ENCODE measurements around the gene PAX5.

PAX5 gene

DNA sequence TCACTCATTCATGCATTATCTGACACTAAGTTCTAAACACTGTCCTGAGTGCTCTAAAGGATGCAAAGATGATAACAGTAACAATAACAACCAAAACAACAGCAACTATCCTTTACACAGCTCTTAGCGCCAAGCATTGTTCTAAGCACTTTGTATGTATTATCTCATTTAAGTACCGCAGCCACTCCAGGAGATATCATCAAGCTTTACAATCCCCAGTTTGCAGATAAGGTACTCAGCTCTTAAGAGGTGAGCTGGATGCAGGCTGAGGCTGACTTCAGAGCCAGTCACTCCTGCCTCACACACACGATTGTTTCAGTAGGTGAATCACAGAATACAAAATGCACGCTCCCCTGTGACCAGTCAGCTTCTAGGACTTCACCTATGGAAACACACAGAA lies 141.8 kb downstream of the PAX5 start:
- no peak for DNase-seq (ENCODE audit: low spot score)
- Histone ChIP-seq H3K27ac (ENCODE audit: poor library complexity, severe bottlenecking) (no peak overlapping the region), H3K27me3 (ENCODE audit: insufficient read depth, poor library complexity, severe bottlenecking) (peaks cover 8% of the 10 kb centered on the region), H3K36me3 (ENCODE audit: low read depth) (no peaks in the 10 kb centered on the region), H3K4me1 (ENCODE audit: insufficient read depth, poor library complexity, severe bottlenecking) (no peaks in the 10 kb centered on the region), H3K4me3 (ENCODE audit: severe bottlenecking) (no peak overlapping the region), H3K9me3 (ENCODE audit: severe bottlenecking) (no peaks in the 10 kb centered on the region)
- TF ChIP-seq, protein P1, sequence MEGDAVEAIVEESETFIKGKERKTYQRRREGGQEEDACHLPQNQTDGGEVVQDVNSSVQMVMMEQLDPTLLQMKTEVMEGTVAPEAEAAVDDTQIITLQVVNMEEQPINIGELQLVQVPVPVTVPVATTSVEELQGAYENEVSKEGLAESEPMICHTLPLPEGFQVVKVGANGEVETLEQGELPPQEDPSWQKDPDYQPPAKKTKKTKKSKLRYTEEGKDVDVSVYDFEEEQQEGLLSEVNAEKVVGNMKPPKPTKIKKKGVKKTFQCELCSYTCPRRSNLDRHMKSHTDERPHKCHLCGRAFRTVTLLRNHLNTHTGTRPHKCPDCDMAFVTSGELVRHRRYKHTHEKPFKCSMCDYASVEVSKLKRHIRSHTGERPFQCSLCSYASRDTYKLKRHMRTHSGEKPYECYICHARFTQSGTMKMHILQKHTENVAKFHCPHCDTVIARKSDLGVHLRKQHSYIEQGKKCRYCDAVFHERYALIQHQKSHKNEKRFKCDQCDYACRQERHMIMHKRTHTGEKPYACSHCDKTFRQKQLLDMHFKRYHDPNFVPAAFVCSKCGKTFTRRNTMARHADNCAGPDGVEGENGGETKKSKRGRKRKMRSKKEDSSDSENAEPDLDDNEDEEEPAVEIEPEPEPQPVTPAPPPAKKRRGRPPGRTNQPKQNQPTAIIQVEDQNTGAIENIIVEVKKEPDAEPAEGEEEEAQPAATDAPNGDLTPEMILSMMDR (IDR thresholded peaks at IDR 0.05; ENCODE audit: poor library complexity, severe bottlenecking), result no peak
- peak; percentile 40; the same call in 1 of the 3 replicates for ATAC-seq (ENCODE audit: low read depth)

DNA sequence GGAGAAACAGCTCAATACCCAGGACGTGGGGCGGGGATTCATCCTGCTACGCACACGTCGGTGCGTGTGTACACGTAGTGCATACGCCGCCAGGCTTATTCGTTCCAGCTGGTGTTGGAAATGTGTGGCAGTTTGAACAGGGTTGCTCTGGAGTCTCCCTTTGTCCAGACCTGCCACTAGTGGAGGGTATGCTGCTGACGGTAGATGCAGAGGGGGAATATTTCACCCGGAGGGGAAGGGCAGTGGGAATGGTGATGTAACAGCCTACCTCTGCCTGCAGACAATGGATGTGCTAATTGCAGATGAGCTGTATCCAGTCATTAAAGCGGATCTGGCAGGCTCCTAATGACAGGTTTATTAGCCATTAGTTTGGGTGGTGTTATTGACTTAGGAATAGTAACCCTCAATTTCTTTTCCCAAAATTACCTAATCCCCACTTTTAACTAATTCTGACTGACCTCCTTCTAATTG lies 142.7 kb downstream of the PAX5 start:
- no peak overlapping the region for H3K4me3 ChIP-seq (ENCODE audit: severe bottlenecking)
- no peaks in the 10 kb centered on the region for H3K36me3 ChIP-seq (ENCODE audit: low read depth)
- H3K27me3 ChIP-seq (ENCODE audit: insufficient read depth, poor library complexity, severe bottlenecking), result peaks cover 11% of the 10 kb centered on the region
- H3K9me3 ChIP-seq (ENCODE audit: severe bottlenecking), result no peaks in the 10 kb centered on the region
- ATAC-seq (ENCODE audit: low read depth), result no peak
- H3K4me1 ChIP-seq (ENCODE audit: insufficient read depth, poor library complexity, severe bottlenecking), result no peaks in the 10 kb centered on the region
- H3K27ac ChIP-seq (ENCODE audit: poor library complexity, severe bottlenecking), result no peak overlapping the region
- TF ChIP-seq, protein P1 (IDR thresholded peaks at IDR 0.05; ENCODE audit: poor library complexity, severe bottlenecking), result no peak
- DNase-seq (ENCODE audit: low spot score), result no peak

DNA sequence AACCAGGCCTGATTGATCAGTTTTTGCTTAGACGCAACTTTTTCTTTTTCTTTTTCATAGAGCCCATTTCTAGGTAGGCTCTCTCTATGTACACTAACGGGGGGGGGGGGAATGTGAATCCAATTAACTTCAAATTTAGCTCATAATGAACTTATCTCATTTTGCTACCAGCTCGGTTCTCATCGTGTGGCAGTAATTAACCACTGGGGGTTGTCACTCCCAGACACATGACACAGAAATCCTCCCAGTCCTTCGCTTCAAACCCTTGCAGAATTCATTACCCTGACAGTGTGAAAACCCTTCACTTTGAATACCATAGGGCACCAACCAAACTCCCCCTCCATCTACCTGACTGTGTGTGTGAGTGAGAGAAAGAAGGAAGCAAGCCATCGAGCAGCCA lies 144.2 kb downstream of the PAX5 start:
- no peaks in the 10 kb centered on the region for H3K9me3 ChIP-seq (ENCODE audit: severe bottlenecking)
- H3K4me1 ChIP-seq (ENCODE audit: insufficient read depth, poor library complexity, severe bottlenecking), result no peaks in the 10 kb centered on the region
- no peak overlapping the region for H3K27ac ChIP-seq (ENCODE audit: poor library complexity, severe bottlenecking)
- H3K27me3 ChIP-seq (ENCODE audit: insufficient read depth, poor library complexity, severe bottlenecking), result peaks cover 11% of the 10 kb centered on the region
- TF ChIP-seq, protein P1 (IDR thresholded peaks at IDR 0.05; ENCODE audit: poor library complexity, severe bottlenecking), result no peak
- no peak for DNase-seq (ENCODE audit: low spot score)
- ATAC-seq (ENCODE audit: low read depth), result no peak
- H3K4me3 ChIP-seq (ENCODE audit: severe bottlenecking), result no peak overlapping the region
- no peaks in the 10 kb centered on the region for H3K36me3 ChIP-seq (ENCODE audit: low read depth)

DNA sequence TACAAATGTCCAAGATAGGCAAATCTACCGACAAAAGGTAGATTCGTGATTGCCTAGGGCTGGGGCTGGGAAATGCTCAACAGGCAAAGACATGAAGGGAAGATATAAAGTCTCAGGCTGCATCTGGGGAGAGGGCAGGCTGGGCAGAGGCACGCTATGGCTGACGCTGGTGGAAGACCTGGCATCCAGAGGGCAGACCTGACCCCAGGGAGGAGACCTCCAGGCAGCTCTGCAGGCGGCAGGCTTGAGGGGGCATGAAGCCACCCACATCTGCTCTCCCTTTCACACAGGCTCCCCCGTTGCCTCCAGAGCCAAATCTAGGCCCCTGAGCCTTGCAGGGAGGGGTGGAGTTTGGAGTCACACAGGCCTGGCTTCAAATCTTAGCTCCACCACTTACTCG lies 145.5 kb downstream of the PAX5 start:
- Histone ChIP-seq H3K27ac (ENCODE audit: poor library complexity, severe bottlenecking) (no peak overlapping the region), H3K4me3 (ENCODE audit: severe bottlenecking) (no peak overlapping the region), H3K4me1 (ENCODE audit: insufficient read depth, poor library complexity, severe bottlenecking) (no peaks in the 10 kb centered on the region), H3K9me3 (ENCODE audit: severe bottlenecking) (peaks cover 3% of the 10 kb centered on the region), H3K27me3 (ENCODE audit: insufficient read depth, poor library complexity, severe bottlenecking) (peaks cover 17% of the 10 kb centered on the region), H3K36me3 (ENCODE audit: low read depth) (no peaks in the 10 kb centered on the region)
- DNase-seq (ENCODE audit: low spot score) (peak; percentile 8), ATAC-seq (ENCODE audit: low read depth) (no peak)
- TF ChIP-seq, protein P1 (IDR thresholded peaks at IDR 0.05; ENCODE audit: poor library complexity, severe bottlenecking), result no peak

DNA sequence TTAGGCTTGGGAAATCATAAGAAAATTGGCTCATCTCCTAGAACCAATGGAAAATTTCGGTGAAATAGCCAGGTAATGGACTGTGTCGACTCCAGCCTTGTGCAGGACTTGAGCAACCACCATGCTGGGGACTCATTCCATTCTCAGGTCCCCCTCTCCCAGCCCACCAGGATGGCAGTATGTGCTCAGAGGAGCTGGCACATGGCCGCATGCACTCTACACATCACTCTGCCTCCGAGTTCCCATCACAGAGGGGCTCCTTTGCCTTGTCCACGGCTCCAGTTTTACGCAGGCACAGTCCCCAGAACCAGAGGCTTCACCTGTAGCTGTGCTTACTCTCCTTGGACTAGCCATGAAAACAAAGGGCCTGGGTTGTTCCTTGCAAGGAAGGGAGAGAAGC lies 149.3 kb downstream of the PAX5 start:
- no peak for ATAC-seq (ENCODE audit: low read depth)
- H3K27ac ChIP-seq (ENCODE audit: poor library complexity, severe bottlenecking), result no peak overlapping the region

More for the DNA sequence above, 149.3 kb downstream of the PAX5 start:
- H3K4me3 ChIP-seq (ENCODE audit: severe bottlenecking), result no peak overlapping the region
- no peak for DNase-seq (ENCODE audit: low spot score)
- peaks cover 3% of the 10 kb centered on the region for H3K9me3 ChIP-seq (ENCODE audit: severe bottlenecking)
- TF ChIP-seq, protein P1 (IDR thresholded peaks at IDR 0.05; ENCODE audit: poor library complexity, severe bottlenecking), result no peak
- H3K36me3 ChIP-seq (ENCODE audit: low read depth), result no peaks in the 10 kb centered on the region
- peaks cover 13% of the 10 kb centered on the region for H3K27me3 ChIP-seq (ENCODE audit: insufficient read depth, poor library complexity, severe bottlenecking)
- H3K4me1 ChIP-seq (ENCODE audit: insufficient read depth, poor library complexity, severe bottlenecking), result no peaks in the 10 kb centered on the region

Data from RWPE2 (cell line).